ENCODE results near the gene NDST3.

The NDST3 gene

DNA sequence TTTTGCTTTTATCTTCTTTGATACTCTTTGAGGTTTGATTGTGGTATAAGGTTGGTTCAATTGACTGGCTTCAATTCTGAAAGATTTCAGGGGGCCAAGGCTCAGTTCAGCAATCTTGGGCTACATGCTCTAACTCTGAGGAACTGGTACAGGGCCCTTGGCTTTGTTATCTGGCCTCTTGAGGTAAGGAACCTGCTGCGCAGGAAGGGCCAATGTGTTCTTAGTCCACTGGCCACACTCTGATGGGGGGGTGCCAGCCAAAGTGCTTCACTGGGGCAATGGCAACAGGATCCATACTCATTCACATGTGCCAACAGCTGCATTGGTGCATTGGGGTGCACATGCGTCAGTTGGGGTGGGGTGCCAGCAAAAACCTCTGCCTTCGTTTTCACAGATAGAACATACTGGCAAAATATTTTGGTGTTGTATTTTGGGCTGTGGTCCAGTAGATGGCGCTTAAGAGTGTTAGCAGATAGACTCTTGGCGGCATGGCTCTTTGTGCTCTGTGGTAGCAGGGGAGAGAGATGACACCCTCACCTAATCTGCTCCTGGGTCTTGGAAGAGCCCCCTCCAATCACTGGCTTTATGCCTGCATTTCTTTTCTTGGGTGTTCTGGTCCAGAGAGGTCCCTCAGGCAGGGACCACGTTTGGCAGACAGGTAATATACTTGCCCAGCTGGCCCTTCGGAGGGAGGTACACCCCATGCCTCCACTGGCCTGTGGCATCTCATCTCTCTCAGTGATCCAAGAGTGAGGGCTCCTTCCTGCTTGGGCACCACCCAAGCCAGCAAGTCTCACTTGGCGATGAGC is 42.9 kb downstream of the NDST3 start:
- peak in 1 of 2 donors; percentile 1 for DNase-seq (ENCODE audit: extremely low read depth in 1 of 2, low read depth in 1 of 2)

GRCh38 chr4:118077767-118078105 is 43.5 kb downstream of the NDST3 start:
- no peak for DNase-seq (ENCODE audit: extremely low read depth in 1 of 2, low read depth in 1 of 2)

GRCh38 chr4:118081434-118081833 is 47.1 kb downstream of the NDST3 start:
- no peak for DNase-seq (ENCODE audit: extremely low read depth in 1 of 2, low read depth in 1 of 2)

DNA sequence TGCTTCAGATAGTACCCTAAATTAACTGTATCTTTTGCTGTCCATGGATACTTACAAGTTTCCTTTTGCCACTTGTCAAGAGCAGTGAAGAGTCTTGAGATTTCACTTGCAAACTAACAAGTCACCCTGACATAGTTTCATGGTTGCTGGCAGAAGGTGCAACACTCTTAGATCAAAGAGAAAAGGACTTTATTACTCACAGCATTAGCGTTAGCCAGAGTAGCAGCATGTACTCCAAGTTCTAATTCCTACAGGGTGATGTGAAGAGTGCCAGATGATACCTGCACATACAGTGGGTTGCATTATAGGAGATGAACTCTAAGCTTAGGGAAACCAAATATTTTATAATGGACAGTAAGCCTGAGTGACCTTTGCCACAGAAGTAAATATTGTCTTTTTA is 47.9 kb downstream of the NDST3 start:
- no peak for DNase-seq (ENCODE audit: extremely low read depth in 1 of 2, low read depth in 1 of 2)

GRCh38 chr4:118085700-118086099 is 51.4 kb downstream of the NDST3 start:
- DNase-seq (ENCODE audit: extremely low read depth in 1 of 2, low read depth in 1 of 2) = no peak

GRCh38 chr4:118086344-118086743 is 52.1 kb downstream of the NDST3 start:
- DNase-seq (ENCODE audit: extremely low read depth in 1 of 2, low read depth in 1 of 2) = peak in 1 of 2 donors; percentile 30

- no peak for DNase-seq (ENCODE audit: extremely low read depth in 1 of 2, low read depth in 1 of 2)
Measured at GRCh38 chr4:118087366-118087765, 53.1 kb downstream of the NDST3 start.

- DNase-seq (ENCODE audit: extremely low read depth in 1 of 2, low read depth in 1 of 2) = no peak
Measured at GRCh38 chr4:118099106-118099505, 64.8 kb downstream of the NDST3 start.

DNA sequence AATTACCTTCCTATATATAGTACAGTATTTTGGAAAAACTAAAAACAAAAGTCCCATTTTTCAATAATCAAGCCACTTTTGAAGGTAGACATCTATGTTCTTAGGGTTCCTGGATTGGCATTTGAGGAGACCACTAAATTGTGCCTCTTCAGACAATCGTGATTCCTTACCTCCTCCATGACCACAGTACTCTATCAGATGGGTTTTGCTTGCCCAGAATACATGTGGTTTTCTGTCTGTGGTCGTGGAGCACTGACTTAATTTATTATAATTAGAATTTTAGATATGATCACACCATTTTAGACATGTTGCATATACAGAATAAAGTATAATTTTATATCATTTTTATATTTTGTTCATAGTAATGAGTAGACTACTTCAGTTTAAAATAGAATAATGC is 67.9 kb downstream of the NDST3 start:
- no peak for DNase-seq (ENCODE audit: extremely low read depth in 1 of 2, low read depth in 1 of 2)

GRCh38 chr4:118112117-118113046 is 78.1 kb downstream of the NDST3 start:
- no peak for DNase-seq (ENCODE audit: extremely low read depth in 1 of 2, low read depth in 1 of 2)

- DNase-seq (ENCODE audit: extremely low read depth in 1 of 2, low read depth in 1 of 2) = no peak
Measured at GRCh38 chr4:118113220-118113619, 78.9 kb downstream of the NDST3 start.

- no peak for DNase-seq (ENCODE audit: extremely low read depth in 1 of 2, low read depth in 1 of 2)
Measured at GRCh38 chr4:118114720-118115119, 80.4 kb downstream of the NDST3 start.

DNA sequence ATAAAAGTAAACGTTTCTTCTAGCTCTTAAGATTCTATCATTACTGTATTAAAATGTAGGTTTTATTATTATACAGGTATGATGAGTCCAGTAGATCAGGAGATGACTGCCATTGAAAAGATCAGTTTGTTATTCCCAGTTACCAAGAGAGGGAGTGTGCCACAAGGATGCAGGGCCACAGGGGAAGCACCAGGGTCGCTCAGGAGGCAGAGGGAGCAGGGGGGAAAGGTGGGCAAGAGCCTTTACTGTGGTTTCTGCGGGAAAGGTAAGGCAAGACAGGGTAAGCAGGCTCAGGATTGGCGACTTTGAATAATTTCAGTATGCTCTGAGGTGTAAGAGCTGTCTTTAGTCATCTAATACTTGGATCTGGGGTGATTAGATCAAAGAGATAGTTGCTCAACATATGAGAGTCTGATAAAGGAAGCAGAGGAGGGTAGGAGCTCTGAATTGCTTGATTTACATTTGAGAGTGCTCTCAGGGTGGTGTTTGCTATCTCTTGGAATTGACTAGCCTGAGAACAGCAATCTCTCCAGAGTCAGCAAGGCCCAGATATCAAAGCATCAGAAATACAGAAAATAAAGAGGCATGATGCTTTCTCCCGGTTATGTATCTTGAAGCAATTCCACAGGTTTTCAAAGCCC is 86.0 kb downstream of the NDST3 start:
- no peak for DNase-seq (ENCODE audit: extremely low read depth in 1 of 2, low read depth in 1 of 2)

DNA sequence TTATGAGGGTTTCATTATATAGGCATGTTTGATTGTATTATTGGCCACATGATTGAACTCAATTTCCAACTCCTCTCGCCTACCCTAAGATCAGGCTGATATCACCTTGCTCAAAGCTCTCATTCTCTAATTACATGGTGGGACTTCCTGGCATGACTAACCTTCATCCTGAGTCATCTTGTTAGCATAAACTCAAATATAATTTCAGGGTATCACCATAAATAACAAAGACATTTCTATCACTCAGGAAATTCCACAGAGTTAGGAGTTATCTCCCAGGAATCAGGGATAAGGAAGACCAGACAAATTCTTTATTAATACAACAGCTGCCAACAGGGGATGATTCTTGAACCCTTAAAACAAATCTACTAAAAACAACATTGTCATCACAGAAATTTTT is 90.7 kb downstream of the NDST3 start:
- DNase-seq (ENCODE audit: extremely low read depth in 1 of 2, low read depth in 1 of 2) = no peak

- DNase-seq (ENCODE audit: extremely low read depth in 1 of 2, low read depth in 1 of 2) = no peak
Measured at GRCh38 chr4:118139241-118139640, 105.0 kb downstream of the NDST3 start.

DNA sequence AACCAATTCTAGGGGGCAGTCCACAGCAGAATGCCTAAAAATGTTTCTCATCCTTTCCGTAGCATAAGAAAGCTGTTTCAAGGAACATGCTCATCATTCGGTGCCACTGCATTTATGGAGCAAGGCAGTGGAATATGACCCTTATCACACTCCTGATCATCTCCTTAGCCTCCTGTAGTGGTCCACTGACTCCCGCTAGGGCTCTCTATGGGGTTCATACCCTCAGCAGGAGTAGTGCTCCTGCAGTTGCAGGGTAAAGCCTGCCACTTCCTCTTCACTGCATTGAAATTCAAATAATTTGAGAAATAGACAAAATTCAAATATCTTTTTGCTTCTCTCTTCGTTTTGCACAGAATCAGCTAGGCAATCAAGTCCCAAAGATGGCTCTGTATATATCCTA is 107.0 kb downstream of the NDST3 start:
- DNase-seq (ENCODE audit: extremely low read depth in 1 of 2, low read depth in 1 of 2) = no peak

DNA sequence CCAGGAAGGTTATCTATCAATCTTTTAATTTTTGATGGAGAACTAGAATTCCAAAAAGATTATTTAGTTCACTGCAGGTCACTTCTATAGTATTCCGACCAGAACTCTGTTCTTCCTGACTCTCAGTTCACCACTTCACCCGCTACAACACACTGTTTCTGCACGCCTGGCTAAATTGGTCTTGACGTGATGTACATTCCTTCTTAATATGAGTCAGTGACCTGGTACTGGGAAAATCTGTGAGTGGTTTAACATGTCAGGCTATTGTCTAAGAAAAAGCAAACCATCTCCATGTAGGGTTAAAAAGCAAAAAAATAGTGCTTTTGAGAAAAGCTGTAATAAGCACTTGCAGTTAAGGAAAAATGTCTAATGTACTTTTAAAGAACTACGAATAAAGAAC is 120.4 kb downstream of the NDST3 start:
- DNase-seq (ENCODE audit: extremely low read depth in 1 of 2, low read depth in 1 of 2) = no peak

DNA sequence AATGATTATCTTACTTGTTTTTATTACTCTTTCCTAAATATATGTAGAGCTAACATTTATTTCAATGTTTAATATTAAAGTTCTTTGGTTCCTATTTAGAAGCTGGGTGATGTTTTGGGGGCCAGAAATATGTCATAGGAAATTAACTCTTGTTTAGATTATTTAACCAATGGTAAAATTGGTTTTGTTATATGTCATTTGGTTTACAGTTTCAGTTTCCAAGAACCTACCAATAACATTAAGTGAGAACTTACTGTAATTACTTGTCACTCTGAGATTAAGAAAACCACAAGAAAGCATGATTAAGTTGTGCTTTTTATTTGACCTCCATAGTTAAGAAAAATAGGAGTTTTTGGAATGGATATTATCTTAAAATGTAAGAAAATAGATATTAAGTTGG is 121.2 kb downstream of the NDST3 start:
- no peak for DNase-seq (ENCODE audit: extremely low read depth in 1 of 2, low read depth in 1 of 2)

GRCh38 chr4:118158763-118159375 is 124.6 kb downstream of the NDST3 start:
- no peak for DNase-seq (ENCODE audit: extremely low read depth in 1 of 2, low read depth in 1 of 2)

- DNase-seq (ENCODE audit: extremely low read depth in 1 of 2, low read depth in 1 of 2) = no peak
Measured at GRCh38 chr4:118167306-118167705, 133.0 kb downstream of the NDST3 start.

DNA sequence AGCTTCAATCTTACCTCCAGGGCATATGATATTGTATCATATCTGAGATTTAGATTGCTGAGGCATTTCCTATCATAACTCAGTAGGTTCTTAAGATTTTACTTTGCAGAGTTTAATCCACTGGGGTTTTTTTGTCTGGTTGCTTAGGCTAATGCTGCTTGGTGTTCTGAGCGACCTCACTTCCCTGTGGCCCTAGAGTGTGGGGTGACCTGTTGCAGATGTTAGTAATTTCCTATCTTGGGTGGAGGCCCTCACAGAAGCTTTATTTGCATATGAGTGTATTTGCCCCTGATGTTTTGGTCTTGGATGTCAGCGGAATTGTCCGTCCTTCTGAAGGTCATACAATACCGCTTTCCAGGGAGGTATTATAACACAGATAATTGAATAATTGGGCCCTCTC is 137.1 kb downstream of the NDST3 start:
- no peak for DNase-seq (ENCODE audit: extremely low read depth in 1 of 2, low read depth in 1 of 2)

Data from stimulated activated CD8-positive, alpha-beta memory T cell treated with anti-CD3 and anti-CD28 coated beads, Interleukin-7, amount 100 ng/mL, for 48 hours (primary cell).